HG03196 (cell line): ENCODE data around the gene SYNE1.
"Not testable (repeated sequence)": the region's sequence is repeated elsewhere in the genome, so short reads cannot be mapped to it uniquely, and the experiment has no call there.

Experiments used
- ATAC-seq: cut with Tn5 transposase; IDR thresholded peaks from one replicate; pipeline ENCODE4 v1.9.1; 2021; ENCODE audit not compliant: unreplicated experiment

Gene SYNE1

GRCh38 chr6:152076242-152076641 lies 560.9 kb downstream of the SYNE1 start:
- not testable (repeated sequence) for ATAC-seq

- no peak for ATAC-seq
Observed at GRCh38 chr6:152071843-152072242, 565.3 kb downstream of the SYNE1 start.
